ACC112 (cell line): ENCODE results near the gene ONECUT1.

Experiments used
- H2AFZ ChIP-seq: fragments of 200-600 bp; sonication (generic); one replicate; pipeline ENCODE4 v1.6.0; 2017; ENCODE audit warnings: antibody characterized with exemption, low read length; ENCODE audit not compliant: unreplicated experiment
- H3K27ac ChIP-seq: fragments of 200-600 bp; sonication (generic); 2 replicates; pipeline ENCODE4 v1.5.1; 2014; ENCODE audit warnings: low read depth, mild to moderate bottlenecking, antibody characterized with exemption, low read length, moderate library complexity
- H3K27me3 ChIP-seq: fragments of 200-600 bp; sonication (generic); 2 replicates; pipeline ENCODE4 v1.6.1; 2014; ENCODE audit warnings: mild to moderate bottlenecking, antibody characterized with exemption, low read length, moderate library complexity, mixed read lengths; ENCODE audit not compliant: insufficient read depth
- H3K36me3 ChIP-seq: fragments of 200-600 bp; sonication (generic); 2 replicates; pipeline ENCODE4 v1.6.1; 2016; ENCODE audit warnings: mild to moderate bottlenecking, antibody characterized with exemption, low read length, moderate library complexity, mixed read lengths; ENCODE audit not compliant: insufficient read depth
- H3K4me1 ChIP-seq: fragments of 200-600 bp; sonication (generic); one replicate; pipeline ENCODE4 v1.6.1; 2016; ENCODE audit warnings: low read length, mixed read lengths; ENCODE audit not compliant: insufficient read depth, unreplicated experiment, control insufficient read depth
- H3K4me3 ChIP-seq: fragments of 200-600 bp; sonication (generic); 2 replicates; pipeline ENCODE4 v1.5.1; 2014; ENCODE audit warnings: mild to moderate bottlenecking, low read depth, low read length
- H3K79me2 ChIP-seq: fragments of 200-600 bp; sonication (generic); one replicate; pipeline ENCODE4 v1.6.0; 2016; ENCODE audit warnings: low read length; ENCODE audit not compliant: control insufficient read depth, unreplicated experiment, insufficient read depth

Gene ONECUT1

DNA sequence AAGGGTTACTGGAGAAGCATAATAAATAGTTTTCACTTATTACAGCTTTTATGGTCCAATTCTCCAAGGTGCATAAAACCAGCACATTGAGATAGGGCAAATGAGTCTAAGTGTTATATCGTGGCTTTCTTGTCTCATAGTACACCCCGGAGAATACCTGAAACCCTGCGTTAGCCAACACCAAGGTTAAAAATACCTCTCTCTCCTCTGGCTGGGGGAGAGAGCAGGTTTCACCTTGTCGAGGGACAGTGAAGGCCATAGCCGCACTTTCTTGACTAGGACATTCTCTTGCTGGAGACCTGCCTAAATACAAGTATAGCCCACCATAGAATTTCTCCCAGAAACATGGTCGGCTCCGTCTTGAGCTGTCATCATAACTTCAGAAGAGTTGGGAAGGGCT lies 59.5 kb downstream of the ONECUT1 start:
- H3K4me3 ChIP-seq, result no peak overlapping the region
- H3K36me3 ChIP-seq, result no peaks in the 10 kb centered on the region
- H3K79me2 ChIP-seq, result no peaks in the 10 kb centered on the region
- no peak overlapping the region for H3K27ac ChIP-seq
- no peaks in the 10 kb centered on the region for H3K27me3 ChIP-seq
- no peak overlapping the region for H2AFZ ChIP-seq
- H3K4me1 ChIP-seq, result peaks cover 43% of the 10 kb centered on the region

DNA sequence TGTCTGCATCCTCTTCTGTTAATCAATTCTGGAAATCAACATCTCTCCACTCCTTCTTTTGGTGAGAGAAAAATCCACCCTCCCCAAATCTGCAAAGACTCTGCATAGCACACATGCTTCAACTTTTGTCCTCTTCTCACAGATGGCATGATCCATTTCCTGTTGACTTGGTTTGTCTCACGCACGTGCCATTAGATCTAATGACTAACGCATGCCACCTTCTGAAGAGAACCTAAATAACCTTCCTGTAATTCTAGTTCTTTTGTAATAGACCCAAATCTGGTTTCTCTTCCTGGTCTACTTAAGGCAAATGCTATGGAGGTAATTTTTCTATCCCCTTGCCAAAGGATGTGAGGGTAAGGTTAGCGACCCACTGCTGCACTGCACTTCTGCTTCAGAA lies 60.0 kb downstream of the ONECUT1 start:
- Histone ChIP-seq H3K4me1 (peaks cover 43% of the 10 kb centered on the region), H3K36me3 (no peaks in the 10 kb centered on the region), H3K27ac (no peak overlapping the region), H3K27me3 (no peaks in the 10 kb centered on the region), H3K79me2 (no peaks in the 10 kb centered on the region), H2AFZ (no peak overlapping the region), H3K4me3 (no peak overlapping the region)

DNA sequence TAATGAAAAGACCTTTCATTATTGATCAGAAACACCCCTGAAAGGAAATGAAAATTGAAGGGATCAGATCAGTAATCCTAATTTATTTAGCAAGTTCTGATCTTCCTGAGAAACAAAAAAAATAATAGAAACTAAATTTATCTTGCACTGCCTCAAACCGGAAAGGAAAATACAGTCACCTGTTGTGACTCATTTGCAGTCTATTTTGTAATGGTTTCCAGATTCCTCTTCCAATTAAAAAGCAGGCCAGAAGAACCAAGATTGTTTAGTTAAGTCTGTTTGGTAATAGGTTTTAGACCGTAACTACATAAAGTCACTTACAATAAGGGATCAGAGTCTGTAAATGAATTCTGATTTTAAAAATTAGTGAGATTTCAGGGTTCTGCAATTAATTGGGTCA lies 61.2 kb downstream of the ONECUT1 start:
- no peak overlapping the region for H3K4me3 ChIP-seq
- no peak overlapping the region for H3K27ac ChIP-seq
- H3K79me2 ChIP-seq, result no peaks in the 10 kb centered on the region
- H3K27me3 ChIP-seq, result no peaks in the 10 kb centered on the region
- H3K4me1 ChIP-seq, result peaks cover 38% of the 10 kb centered on the region
- no peak overlapping the region for H2AFZ ChIP-seq
- no peaks in the 10 kb centered on the region for H3K36me3 ChIP-seq

DNA sequence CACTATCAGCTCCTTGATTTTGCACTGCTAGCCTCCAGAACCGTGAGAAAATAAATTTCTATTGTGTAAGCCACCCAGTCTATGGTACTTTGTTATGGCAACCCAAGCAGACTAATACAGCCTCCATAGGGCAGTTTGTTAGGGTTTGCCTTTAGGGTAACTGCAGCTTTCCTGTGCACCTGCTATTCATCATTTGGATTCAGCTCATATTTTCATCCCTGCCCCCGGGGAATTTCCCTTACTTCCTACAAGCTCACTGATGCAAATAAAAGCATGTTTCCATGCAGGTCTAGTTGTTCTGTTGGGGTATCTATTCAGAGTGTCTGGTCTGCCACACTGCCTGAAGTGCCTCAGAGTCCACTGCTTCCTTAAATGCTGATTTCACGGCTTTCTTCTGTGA lies 62.3 kb downstream of the ONECUT1 start:
- H2AFZ ChIP-seq, result no peak overlapping the region
- H3K36me3 ChIP-seq, result no peaks in the 10 kb centered on the region
- H3K4me1 ChIP-seq, result peaks cover 28% of the 10 kb centered on the region

DNA sequence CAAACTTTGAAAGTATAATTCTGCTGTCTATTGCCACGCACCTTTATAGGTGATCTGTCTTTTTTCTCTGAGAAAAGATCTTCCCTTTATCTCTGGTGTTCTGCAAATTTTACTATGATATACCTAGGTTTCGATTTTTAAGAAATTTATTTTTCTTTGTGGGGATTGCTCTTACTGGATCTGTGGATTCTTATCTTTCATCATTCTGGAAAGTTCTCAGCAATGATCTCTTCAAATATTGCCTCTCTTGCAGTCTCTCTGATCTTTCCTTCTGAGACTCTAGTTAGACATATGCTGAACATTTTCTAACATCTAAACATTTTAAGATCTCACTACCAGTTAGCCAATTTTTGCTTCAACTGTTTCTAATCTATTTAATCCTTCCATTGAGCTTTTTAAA lies 63.9 kb downstream of the ONECUT1 start:
- Histone ChIP-seq H3K79me2 (no peaks in the 10 kb centered on the region), H3K27me3 (no peaks in the 10 kb centered on the region; the same call in 1 of the 2 replicates), H2AFZ (no peak overlapping the region), H3K4me3 (no peak overlapping the region), H3K27ac (no peak overlapping the region), H3K4me1 (peaks cover 20% of the 10 kb centered on the region), H3K36me3 (no peaks in the 10 kb centered on the region)

More for the DNA sequence above, 62.3 kb downstream of the ONECUT1 start:
- Histone ChIP-seq H3K79me2 (no peaks in the 10 kb centered on the region), H3K27ac (no peak overlapping the region), H3K4me3 (no peak overlapping the region), H3K27me3 (no peaks in the 10 kb centered on the region)

GRCh38 chr15:52718551-52718950 lies 71.6 kb downstream of the ONECUT1 start:
- Histone ChIP-seq H3K4me1 (no peaks in the 10 kb centered on the region), H3K27ac (no peak overlapping the region), H3K4me3 (no peak overlapping the region), H2AFZ (no peak overlapping the region), H3K36me3 (no peaks in the 10 kb centered on the region), H3K79me2 (no peaks in the 10 kb centered on the region), H3K27me3 (no peaks in the 10 kb centered on the region; the same call in 1 of the 2 replicates)

- Histone ChIP-seq H3K27me3 (no peaks in the 10 kb centered on the region; the same call in 1 of the 2 replicates), H2AFZ (no peak overlapping the region), H3K36me3 (no peaks in the 10 kb centered on the region), H3K4me3 (no peak overlapping the region), H3K27ac (no peak overlapping the region), H3K79me2 (no peaks in the 10 kb centered on the region), H3K4me1 (no peaks in the 10 kb centered on the region)
These were observed 72.2 kb downstream of the ONECUT1 start for GRCh38 chr15:52717924-52718323.

DNA sequence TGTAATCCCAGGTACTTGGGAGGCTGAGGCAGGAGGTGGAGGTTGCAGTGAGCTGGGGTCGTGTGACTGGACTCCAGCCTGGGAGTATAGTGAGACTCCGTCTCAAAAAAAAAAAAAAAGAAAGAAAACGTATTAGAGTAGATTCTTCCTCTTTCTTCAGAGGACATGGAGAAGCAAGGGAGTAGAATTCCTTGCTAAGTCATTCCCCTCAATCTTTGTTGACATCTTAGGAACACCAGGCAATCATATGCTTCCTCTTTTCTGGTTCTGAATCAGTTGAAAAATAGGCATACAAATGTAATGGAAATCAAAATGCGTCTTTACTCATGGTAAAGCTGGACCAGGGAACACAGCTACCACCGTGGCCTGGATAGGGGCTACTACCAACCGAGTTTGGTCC lies 72.7 kb downstream of the ONECUT1 start:
- Histone ChIP-seq H3K27me3 (no peaks in the 10 kb centered on the region; the same call in 1 of the 2 replicates), H3K4me3 (no peak overlapping the region), H2AFZ (no peak overlapping the region), H3K79me2 (no peaks in the 10 kb centered on the region), H3K27ac (no peak overlapping the region), H3K36me3 (no peaks in the 10 kb centered on the region), H3K4me1 (no peaks in the 10 kb centered on the region)

- Histone ChIP-seq H3K79me2 (no peaks in the 10 kb centered on the region), H3K27me3 (no peaks in the 10 kb centered on the region; the same call in 1 of the 2 replicates), H3K4me3 (no peak overlapping the region), H3K4me1 (no peaks in the 10 kb centered on the region), H3K27ac (no peak overlapping the region), H3K36me3 (no peaks in the 10 kb centered on the region), H2AFZ (no peak overlapping the region)
These were observed 73.6 kb downstream of the ONECUT1 start for GRCh38 chr15:52716536-52716935.

DNA sequence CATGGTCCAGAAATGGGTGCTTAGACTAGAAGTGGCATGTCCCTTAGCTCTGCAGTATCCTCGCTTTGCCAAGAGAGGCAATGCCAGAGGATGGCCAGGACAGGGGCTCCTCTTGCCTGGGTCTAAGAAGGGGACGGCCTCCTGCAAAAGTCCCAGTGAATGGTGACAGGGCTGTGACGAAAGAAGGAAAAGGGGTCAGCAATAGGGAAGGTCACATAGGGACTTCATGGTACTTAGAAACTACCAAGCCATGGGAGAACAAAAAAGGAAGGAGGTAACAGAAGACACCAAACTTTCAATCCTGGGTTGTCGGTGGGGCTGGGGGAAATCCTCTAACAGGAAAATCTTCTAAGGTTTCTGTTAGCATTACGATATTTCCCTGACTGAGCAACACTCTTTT lies 74.7 kb downstream of the ONECUT1 start:
- Histone ChIP-seq H3K4me3 (no peak overlapping the region), H3K79me2 (no peaks in the 10 kb centered on the region), H3K27ac (no peak overlapping the region), H2AFZ (no peak overlapping the region), H3K27me3 (no peaks in the 10 kb centered on the region), H3K36me3 (no peaks in the 10 kb centered on the region), H3K4me1 (no peaks in the 10 kb centered on the region)

- Histone ChIP-seq H3K4me3 (no peak overlapping the region), H3K79me2 (no peaks in the 10 kb centered on the region), H3K36me3 (no peaks in the 10 kb centered on the region), H3K27ac (no peak overlapping the region), H2AFZ (no peak overlapping the region), H3K4me1 (no peaks in the 10 kb centered on the region), H3K27me3 (no peaks in the 10 kb centered on the region)
These were observed 75.2 kb downstream of the ONECUT1 start for GRCh38 chr15:52714968-52715367.
